Ovary (tissue), 3 donors: ENCODE data around the gene ZNF70.

Source experiments
- EP300 ChIP-seq: sonication (generic); formaldehyde crosslinking; IDR thresholded peaks from one replicate; pipeline ENCODE4 v1.6.1; 2017; ENCODE audit warnings: antibody characterized with exemption
- POLR2A ChIP-seq: fragments of 450-650 bp; IDR thresholded peaks from one replicate; pipeline ENCODE4 v1.6.1; 2017; ENCODE audit warnings: antibody characterized with exemption, mild to moderate bottlenecking, moderate library complexity
- TF ChIP-seq, protein P1 (sequence below), 3 donors: fragments of 450-650 bp in 2 of 3; fragments of 200-600 bp in 1 of 3; IDR thresholded peaks; one replicate each; pipeline versions ENCODE4 v1.5.1 to v1.8.0; 2016 to 2022; ENCODE audit warnings: antibody characterized with exemption in 3 of 3, mild to moderate bottlenecking in 1 of 3
- donor health status: DM: no; HTN: no; CAD: no.

DNA sequence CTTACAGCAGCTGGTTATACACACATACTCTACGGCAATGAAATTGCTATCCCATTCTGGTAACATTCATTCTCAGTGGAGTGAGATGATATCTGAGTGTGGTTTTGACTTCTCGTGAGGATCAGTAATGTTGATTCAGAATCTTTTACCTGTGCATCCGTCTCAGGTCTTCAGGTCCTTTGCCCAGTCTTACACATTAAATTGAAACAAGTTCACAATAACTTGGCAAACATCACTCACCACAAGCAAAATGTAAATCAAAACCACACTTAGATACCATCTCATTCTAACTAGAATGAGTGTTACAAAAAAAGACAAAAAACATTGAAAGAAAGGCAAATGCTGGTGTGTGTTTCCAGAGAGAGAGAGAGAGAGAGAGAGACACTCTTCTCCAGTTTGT lies 46.1 kb downstream of the ZNF70 start:
- TF ChIP-seq POLR2A (no peak), EP300 (no peak)
- TF ChIP-seq, protein P1, sequence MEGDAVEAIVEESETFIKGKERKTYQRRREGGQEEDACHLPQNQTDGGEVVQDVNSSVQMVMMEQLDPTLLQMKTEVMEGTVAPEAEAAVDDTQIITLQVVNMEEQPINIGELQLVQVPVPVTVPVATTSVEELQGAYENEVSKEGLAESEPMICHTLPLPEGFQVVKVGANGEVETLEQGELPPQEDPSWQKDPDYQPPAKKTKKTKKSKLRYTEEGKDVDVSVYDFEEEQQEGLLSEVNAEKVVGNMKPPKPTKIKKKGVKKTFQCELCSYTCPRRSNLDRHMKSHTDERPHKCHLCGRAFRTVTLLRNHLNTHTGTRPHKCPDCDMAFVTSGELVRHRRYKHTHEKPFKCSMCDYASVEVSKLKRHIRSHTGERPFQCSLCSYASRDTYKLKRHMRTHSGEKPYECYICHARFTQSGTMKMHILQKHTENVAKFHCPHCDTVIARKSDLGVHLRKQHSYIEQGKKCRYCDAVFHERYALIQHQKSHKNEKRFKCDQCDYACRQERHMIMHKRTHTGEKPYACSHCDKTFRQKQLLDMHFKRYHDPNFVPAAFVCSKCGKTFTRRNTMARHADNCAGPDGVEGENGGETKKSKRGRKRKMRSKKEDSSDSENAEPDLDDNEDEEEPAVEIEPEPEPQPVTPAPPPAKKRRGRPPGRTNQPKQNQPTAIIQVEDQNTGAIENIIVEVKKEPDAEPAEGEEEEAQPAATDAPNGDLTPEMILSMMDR (IDR thresholded peaks at IDR 0.05): no peak
